ENCODE results near the gene LNX1.
A peak's percentile ranks its signal among the peaks of the same experiment; 100 is the strongest.

LNX1 gene

GRCh38 chr4:53571936-53572599 lies 19.2 kb downstream of the LNX1 start:
- DNase-seq = no peak

GRCh38 chr4:53563824-53564223 lies 27.5 kb downstream of the LNX1 start:
- peak; percentile 52 for DNase-seq

GRCh38 chr4:53562409-53562808 lies 28.9 kb downstream of the LNX1 start:
- DNase-seq = no peak

- no peak for DNase-seq
These were observed 32.2 kb downstream of the LNX1 start for GRCh38 chr4:53559021-53559620.

- DNase-seq = no peak
These were observed 33.1 kb downstream of the LNX1 start for GRCh38 chr4:53558065-53558801.

- no peak for DNase-seq
These were observed 33.6 kb downstream of the LNX1 start for GRCh38 chr4:53557669-53558064.

- DNase-seq = no peak
These were observed 34.6 kb downstream of the LNX1 start for GRCh38 chr4:53556651-53557050.

- DNase-seq = no peak
These were observed 37.6 kb downstream of the LNX1 start for GRCh38 chr4:53553486-53554210.

- DNase-seq = no peak
These were observed 38.6 kb downstream of the LNX1 start for GRCh38 chr4:53552711-53553110.

GRCh38 chr4:53551958-53552357 lies 39.3 kb downstream of the LNX1 start:
- no peak for DNase-seq

GRCh38 chr4:53551281-53551864 lies 39.9 kb downstream of the LNX1 start:
- DNase-seq = no peak

GRCh38 chr4:53548662-53549061 lies 42.6 kb downstream of the LNX1 start:
- DNase-seq = no peak

- no peak for DNase-seq
These were observed 43.3 kb downstream of the LNX1 start for GRCh38 chr4:53547983-53548382.

- no peak for DNase-seq
These were observed 45.2 kb downstream of the LNX1 start for GRCh38 chr4:53545942-53546581.

GRCh38 chr4:53545273-53545672 lies 46.0 kb downstream of the LNX1 start:
- no peak for DNase-seq

GRCh38 chr4:53543561-53543960 lies 47.7 kb downstream of the LNX1 start:
- DNase-seq = no peak

GRCh38 chr4:53541577-53542206 lies 49.6 kb downstream of the LNX1 start:
- no peak for DNase-seq

GRCh38 chr4:53538756-53539155 lies 52.5 kb downstream of the LNX1 start:
- no peak for DNase-seq

- no peak for DNase-seq
These were observed 53.7 kb downstream of the LNX1 start for GRCh38 chr4:53537606-53538005.

- DNase-seq = no peak
These were observed 55.0 kb downstream of the LNX1 start for GRCh38 chr4:53536328-53536727.

GRCh38 chr4:53535567-53535966 lies 55.7 kb downstream of the LNX1 start:
- no peak for DNase-seq

- no peak for DNase-seq
These were observed 56.6 kb downstream of the LNX1 start for GRCh38 chr4:53534684-53535083.

Measured in stimulated activated CD4-positive, alpha-beta T cell treated with anti-CD3 and anti-CD28 coated beads, Interleukin-15, amount 100 ng/mL, for 24 hours (primary cell).